DND-41 (cell line): ENCODE measurements around the gene AANAT.

Experiments
- ATAC-seq: fragments of 200-7000 bp; cut with Tn5 transposase; 3 replicates; pipeline ENCODE4 v1.9.1; 2021; ENCODE audit warnings: low read depth; ENCODE audit not compliant: insufficient read depth
- DNase-seq: peaks from one replicate; pipeline ENCODE4 v3.0.0-alpha.2; 2020
- H2AFZ ChIP-seq: 2 replicates; pipeline ENCODE4 v1.6.0; 2012; ENCODE audit warnings: low read depth, low read length
- H3K27ac ChIP-seq: 2 replicates; pipeline ENCODE4 v1.5.1; 2012; ENCODE audit warnings: low read length, inconsistent platforms
- H3K27me3 ChIP-seq: fragments of 200-600 bp; sonication (generic); 2 replicates; pipeline ENCODE4 v1.6.0; 2012; ENCODE audit warnings: low read length, mild to moderate bottlenecking, inconsistent platforms; ENCODE audit not compliant: insufficient read depth, poor library complexity
- H3K36me3 ChIP-seq: 2 replicates; pipeline ENCODE4 v1.5.1; 2012; ENCODE audit warnings: low read length, inconsistent platforms; ENCODE audit not compliant: insufficient read depth
- H3K4me1 ChIP-seq: 2 replicates; pipeline ENCODE4 v1.5.1; 2012; ENCODE audit warnings: mild to moderate bottlenecking, low read length; ENCODE audit not compliant: insufficient read depth
- H3K4me2 ChIP-seq: 2 replicates; pipeline ENCODE4 v1.6.0; 2012; ENCODE audit warnings: mild to moderate bottlenecking, moderate library complexity, low read length, inconsistent platforms; ENCODE audit not compliant: insufficient read depth
- H3K4me3 ChIP-seq, 2 experiments: fragments of 200-600 bp in 1 of 2; shearing (Covaris generic) in 1 of 2; 2 replicates each; pipeline ENCODE4 v1.5.1; 2012 to 2016; ENCODE audit warnings: inconsistent platforms in 2 of 2, low read length in 2 of 2, mild to moderate bottlenecking in 2 of 2, low read depth in 1 of 2, moderate library complexity in 1 of 2
- H3K79me2 ChIP-seq: 2 replicates; pipeline ENCODE4 v1.6.0; 2012; ENCODE audit warnings: low read length, inconsistent platforms; ENCODE audit not compliant: insufficient read depth
- H3K9ac ChIP-seq: 2 replicates; pipeline ENCODE4 v1.6.0; 2012; ENCODE audit warnings: low read depth, mild to moderate bottlenecking, inconsistent platforms, low read length, moderate library complexity
- H3K9me3 ChIP-seq: 2 replicates; pipeline ENCODE4 v1.5.1; 2012; ENCODE audit warnings: low read length, moderate library complexity, mild to moderate bottlenecking, inconsistent platforms; ENCODE audit not compliant: insufficient read depth, severe bottlenecking
- H4K20me1 ChIP-seq: 2 replicates; pipeline ENCODE4 v1.6.0; 2012; ENCODE audit warnings: low read length; ENCODE audit not compliant: insufficient read depth
- EZH2 ChIP-seq: IDR thresholded peaks from 3 replicates; pipeline ENCODE4 v1.6.1; 2012; ENCODE audit warnings: borderline replicate concordance, low read depth, mild to moderate bottlenecking, moderate library complexity, low read length, inconsistent platforms; ENCODE audit not compliant: severe bottlenecking
- TF ChIP-seq, protein P1 (sequence below): IDR thresholded peaks from 2 replicates; pipeline ENCODE4 v1.5.1; 2012; ENCODE audit warnings: borderline replicate concordance, low read length, moderate library complexity, mild to moderate bottlenecking; ENCODE audit not compliant: poor library complexity, severe bottlenecking; ENCODE audit errors: extremely low read depth

Gene AANAT

DNA sequence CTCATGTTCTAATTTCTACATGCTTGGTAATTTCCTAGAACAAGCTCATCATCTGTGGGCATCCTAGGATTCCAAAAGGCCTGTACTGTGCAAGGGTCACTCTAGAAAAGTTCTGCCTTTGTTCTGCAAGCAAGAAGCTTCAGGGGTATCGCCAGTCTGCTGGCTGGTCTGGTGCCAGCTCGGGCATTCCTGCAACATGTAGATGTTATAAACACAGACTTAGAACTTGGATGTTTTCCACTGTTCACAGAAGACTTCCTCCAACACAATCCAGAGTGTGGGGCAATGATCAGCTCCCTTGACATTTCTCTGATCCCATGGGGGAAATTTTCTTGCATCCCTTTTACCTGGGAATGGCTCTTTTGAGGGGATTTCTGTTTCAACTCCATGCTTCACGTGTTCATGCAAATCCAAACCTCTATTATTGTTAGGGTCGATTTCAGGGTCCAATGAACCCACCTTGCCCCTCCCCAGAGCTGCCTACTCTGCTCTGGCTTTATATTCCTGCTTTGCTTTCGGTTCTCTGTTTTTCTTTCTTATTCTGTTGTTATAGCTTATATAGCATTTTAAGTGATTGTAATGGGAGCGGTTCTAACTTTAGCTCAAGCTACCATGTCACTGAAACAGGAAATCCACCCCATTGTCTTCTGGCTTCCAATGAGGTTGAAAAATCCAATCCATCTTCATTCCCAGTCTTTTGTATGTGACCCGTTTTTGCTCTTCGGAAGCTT is 39.7 kb upstream of the AANAT start:
- Histone ChIP-seq H3K27ac (no peak overlapping the region), H3K79me2 (peaks cover 63% of the 10 kb centered on the region)
- no peak for DNase-seq

DNA sequence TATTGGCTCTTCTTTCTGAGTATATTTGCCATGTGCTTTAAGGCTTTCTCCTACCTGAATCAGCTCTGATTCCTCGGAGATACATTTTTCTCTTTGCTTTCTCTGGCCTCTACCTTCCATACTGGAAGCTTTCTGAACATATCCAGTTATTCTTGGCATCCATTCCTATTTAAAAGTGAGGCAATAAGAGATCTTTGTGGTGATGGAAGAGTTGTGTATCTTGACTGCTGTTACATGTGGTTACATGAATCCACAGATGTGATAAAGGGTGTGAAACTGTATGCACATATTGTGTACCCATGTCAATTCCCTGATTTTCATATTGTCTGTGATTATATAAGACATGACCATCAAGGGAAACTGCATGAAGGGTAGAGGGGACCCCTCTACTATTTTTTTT is 38.9 kb upstream of the AANAT start:
- Histone ChIP-seq H3K9me3 (no peaks in the 10 kb centered on the region), H3K27ac (no peak overlapping the region), H3K36me3 (no peaks in the 10 kb centered on the region), H3K9ac (no peak overlapping the region), H3K4me2 (no peak overlapping the region), H3K4me3 (no peak overlapping the region), H4K20me1 (peaks cover 25% of the 10 kb centered on the region), H3K27me3 (no peaks in the 10 kb centered on the region), H2AFZ (no peak overlapping the region), H3K79me2 (peaks cover 66% of the 10 kb centered on the region), H3K4me1 (no peaks in the 10 kb centered on the region)
- TF ChIP-seq, protein P1, sequence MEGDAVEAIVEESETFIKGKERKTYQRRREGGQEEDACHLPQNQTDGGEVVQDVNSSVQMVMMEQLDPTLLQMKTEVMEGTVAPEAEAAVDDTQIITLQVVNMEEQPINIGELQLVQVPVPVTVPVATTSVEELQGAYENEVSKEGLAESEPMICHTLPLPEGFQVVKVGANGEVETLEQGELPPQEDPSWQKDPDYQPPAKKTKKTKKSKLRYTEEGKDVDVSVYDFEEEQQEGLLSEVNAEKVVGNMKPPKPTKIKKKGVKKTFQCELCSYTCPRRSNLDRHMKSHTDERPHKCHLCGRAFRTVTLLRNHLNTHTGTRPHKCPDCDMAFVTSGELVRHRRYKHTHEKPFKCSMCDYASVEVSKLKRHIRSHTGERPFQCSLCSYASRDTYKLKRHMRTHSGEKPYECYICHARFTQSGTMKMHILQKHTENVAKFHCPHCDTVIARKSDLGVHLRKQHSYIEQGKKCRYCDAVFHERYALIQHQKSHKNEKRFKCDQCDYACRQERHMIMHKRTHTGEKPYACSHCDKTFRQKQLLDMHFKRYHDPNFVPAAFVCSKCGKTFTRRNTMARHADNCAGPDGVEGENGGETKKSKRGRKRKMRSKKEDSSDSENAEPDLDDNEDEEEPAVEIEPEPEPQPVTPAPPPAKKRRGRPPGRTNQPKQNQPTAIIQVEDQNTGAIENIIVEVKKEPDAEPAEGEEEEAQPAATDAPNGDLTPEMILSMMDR, result no peak
- no peak for TF ChIP-seq EZH2
- no peak for DNase-seq
- ATAC-seq, result no peak

More for the DNA sequence above, 39.7 kb upstream of the AANAT start:
- H3K4me3 ChIP-seq, result no peak overlapping the region
- no peak for TF ChIP-seq EZH2
- TF ChIP-seq, protein P1, result no peak
- no peak overlapping the region for H3K9ac ChIP-seq
- H2AFZ ChIP-seq, result no peak overlapping the region
- no peak overlapping the region for H3K4me2 ChIP-seq
- no peaks in the 10 kb centered on the region for H3K36me3 ChIP-seq
- no peaks in the 10 kb centered on the region for H3K27me3 ChIP-seq
- no peaks in the 10 kb centered on the region for H3K4me1 ChIP-seq
- no peaks in the 10 kb centered on the region for H3K9me3 ChIP-seq
- ATAC-seq, result no peak
- peaks cover 28% of the 10 kb centered on the region for H4K20me1 ChIP-seq

DNA sequence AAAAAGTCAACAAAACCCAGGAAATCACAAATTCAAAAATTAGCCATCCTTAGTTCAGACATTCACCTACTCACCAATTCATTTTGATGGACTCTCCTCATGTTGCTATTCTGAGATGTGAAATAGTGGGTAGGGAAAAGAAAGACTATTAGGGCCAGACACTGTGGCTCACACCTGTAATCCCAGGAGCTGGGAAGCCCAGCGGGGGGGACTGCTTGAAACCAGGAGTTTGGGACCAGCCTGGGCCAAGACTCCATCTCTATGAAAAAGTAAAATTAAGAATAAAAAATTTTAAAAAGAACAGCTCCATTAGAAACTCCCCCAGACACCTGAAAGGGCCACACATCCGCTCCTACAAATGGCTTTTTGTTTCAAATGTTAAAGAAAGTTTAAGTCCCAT is 35.9 kb upstream of the AANAT start:
- Histone ChIP-seq H3K4me2 (no peak overlapping the region), H3K4me3 (no peak overlapping the region), H3K4me1 (no peaks in the 10 kb centered on the region), H3K27ac (no peak overlapping the region), H3K9me3 (no peaks in the 10 kb centered on the region), H3K27me3 (no peaks in the 10 kb centered on the region), H3K36me3 (peaks cover 6% of the 10 kb centered on the region; the same call in 1 of the 2 replicates), H3K79me2 (peaks cover 83% of the 10 kb centered on the region), H2AFZ (no peak overlapping the region), H4K20me1 (peaks cover 44% of the 10 kb centered on the region), H3K9ac (no peak overlapping the region)
- DNase-seq (no peak), ATAC-seq (no peak)
- TF ChIP-seq, protein P1, result no peak
- TF ChIP-seq EZH2, result no peak
